Measurements from ENCODE around the gene STAG1. TPM values are rescaled to one million over a fixed set of nuclear protein-coding genes. Genes with fewer than 3 reads are reported as not detected.
"Not testable (repeated sequence)": the region's sequence is repeated elsewhere in the genome, so short reads cannot be mapped to it uniquely, and the experiment has no call there.

The STAG1 gene
- total RNA-seq, 4 donors from 2014 or later = 48.6 to 71.2 (median 58.2) TPM

- 83 to 86% methylated on average over 1 of the region's 1 CpG for WGBS, 2 donors
These were observed 35.5 kb downstream of the STAG1 start for GRCh38 chr3:136716629-136717028.

GRCh38 chr3:136714020-136714419, 38.2 kb downstream of the STAG1 start:
- no peak for TF ChIP-seq POLR2A (IDR thresholded peaks at IDR 0.05)
- TF ChIP-seq CTCF (IDR thresholded peaks at IDR 0.05) = no peak
- no peak for TF ChIP-seq EP300 (IDR thresholded peaks at IDR 0.05)
- H3K9me3 ChIP-seq = no peaks in the 10 kb centered on the region
- peaks cover 0 to 17% (median 0%) of the 10 kb centered on the region in 4 donors for H3K4me1 ChIP-seq
- DNase-seq (ENCODE audit: low spot score in 2 of 2) = no peak
- no peaks in the 10 kb centered on the region for H3K27me3 ChIP-seq
- peaks cover 0 to 16% (median 0%) of the 10 kb centered on the region in 3 donors for H3K36me3 ChIP-seq
- H3K4me3 ChIP-seq = no peak overlapping the region
- no peak overlapping the region for H3K27ac ChIP-seq
- WGBS, 2 donors = 92 to 95% methylated on average over 6 of the region's 6 CpGs

More at GRCh38 chr3:136716629-136717028, 35.5 kb downstream of the STAG1 start:
- Histone ChIP-seq H3K9me3 (no peaks in the 10 kb centered on the region), H3K4me1 (peaks cover 0 to 10% (median 0%) of the 10 kb centered on the region in 4 donors), H3K27me3 (no peaks in the 10 kb centered on the region), H3K27ac (no peak overlapping the region), H3K36me3 (peaks cover 0 to 25% (median 0%) of the 10 kb centered on the region in 3 donors), H3K4me3 (no peak overlapping the region)
- TF ChIP-seq EP300 (IDR thresholded peaks at IDR 0.05) (no peak), CTCF (IDR thresholded peaks at IDR 0.05) (no peak), POLR2A (IDR thresholded peaks at IDR 0.05) (no peak)
- no peak for DNase-seq (ENCODE audit: low spot score in 2 of 2)

- WGBS, 2 donors = 86 to 89% methylated on average over 6 of the region's 6 CpGs
- H3K27ac ChIP-seq = no peak overlapping the region
- H3K4me3 ChIP-seq = no peak overlapping the region
- H3K27me3 ChIP-seq = no peaks in the 10 kb centered on the region
- H3K4me1 ChIP-seq = peaks cover 0 to 20% (median 0%) of the 10 kb centered on the region in 4 donors
- no peaks in the 10 kb centered on the region for H3K9me3 ChIP-seq
- no peak for TF ChIP-seq CTCF (IDR thresholded peaks at IDR 0.05)
- TF ChIP-seq POLR2A (IDR thresholded peaks at IDR 0.05) = no peak
- TF ChIP-seq EP300 (IDR thresholded peaks at IDR 0.05) = no peak
- no peak for DNase-seq (ENCODE audit: low spot score in 2 of 2)
- H3K36me3 ChIP-seq = peaks cover 0 to 11% (median 0%) of the 10 kb centered on the region in 3 donors
These were observed 39.2 kb downstream of the STAG1 start for GRCh38 chr3:136712941-136713340.

- WGBS, 2 donors = 93 to 95% methylated on average over 9 of the region's 9 CpGs
- not testable (repeated sequence) for H3K27ac ChIP-seq; H3K27me3 ChIP-seq; DNase-seq (ENCODE audit: low spot score in 2 of 2); H3K4me3 ChIP-seq; H3K9me3 ChIP-seq
- Histone ChIP-seq H3K36me3 (peaks cover 0 to 11% (median 0%) of the 10 kb centered on the region in 3 donors), H3K4me1 (peaks cover 0 to 24% (median 0%) of the 10 kb centered on the region in 4 donors)
These were observed 40.3 kb downstream of the STAG1 start for GRCh38 chr3:136711888-136712287.

- H3K9me3 ChIP-seq = no peaks in the 10 kb centered on the region
- peaks cover 0 to 24% (median 0%) of the 10 kb centered on the region in 4 donors for H3K4me1 ChIP-seq
- DNase-seq (ENCODE audit: low spot score in 2 of 2) = no peak
- 93 to 95% methylated on average over 7 of the region's 7 CpGs for WGBS, 2 donors
- TF ChIP-seq POLR2A (IDR thresholded peaks at IDR 0.05) = no peak
- TF ChIP-seq EP300 (IDR thresholded peaks at IDR 0.05) = no peak
- no peak overlapping the region for H3K27ac ChIP-seq
- peaks cover 0 to 11% (median 0%) of the 10 kb centered on the region in 3 donors for H3K36me3 ChIP-seq
- no peaks in the 10 kb centered on the region for H3K27me3 ChIP-seq
- no peak overlapping the region for H3K4me3 ChIP-seq
These were observed 40.9 kb downstream of the STAG1 start for GRCh38 chr3:136711277-136711676.

- not testable (repeated sequence) for H3K9me3 ChIP-seq; H3K27me3 ChIP-seq; H3K4me3 ChIP-seq; DNase-seq (ENCODE audit: low spot score in 2 of 2); H3K27ac ChIP-seq
- peaks cover 0 to 11% (median 0%) of the 10 kb centered on the region in 3 donors for H3K36me3 ChIP-seq
- 93 to 100% methylated on average over 1 of the region's 1 CpG for WGBS, 2 donors
- peaks cover 0 to 28% (median 0%) of the 10 kb centered on the region in 4 donors for H3K4me1 ChIP-seq
These were observed 42.4 kb downstream of the STAG1 start for GRCh38 chr3:136709775-136710174.

All from tibial nerve (tissue), 4 donors.